ENCODE data around the gene HTR3D.
"Not testable (repeated sequence)": the region's sequence is repeated elsewhere in the genome, so short reads cannot be mapped to it uniquely, and the experiment has no call there.

Gene HTR3D

DNA sequence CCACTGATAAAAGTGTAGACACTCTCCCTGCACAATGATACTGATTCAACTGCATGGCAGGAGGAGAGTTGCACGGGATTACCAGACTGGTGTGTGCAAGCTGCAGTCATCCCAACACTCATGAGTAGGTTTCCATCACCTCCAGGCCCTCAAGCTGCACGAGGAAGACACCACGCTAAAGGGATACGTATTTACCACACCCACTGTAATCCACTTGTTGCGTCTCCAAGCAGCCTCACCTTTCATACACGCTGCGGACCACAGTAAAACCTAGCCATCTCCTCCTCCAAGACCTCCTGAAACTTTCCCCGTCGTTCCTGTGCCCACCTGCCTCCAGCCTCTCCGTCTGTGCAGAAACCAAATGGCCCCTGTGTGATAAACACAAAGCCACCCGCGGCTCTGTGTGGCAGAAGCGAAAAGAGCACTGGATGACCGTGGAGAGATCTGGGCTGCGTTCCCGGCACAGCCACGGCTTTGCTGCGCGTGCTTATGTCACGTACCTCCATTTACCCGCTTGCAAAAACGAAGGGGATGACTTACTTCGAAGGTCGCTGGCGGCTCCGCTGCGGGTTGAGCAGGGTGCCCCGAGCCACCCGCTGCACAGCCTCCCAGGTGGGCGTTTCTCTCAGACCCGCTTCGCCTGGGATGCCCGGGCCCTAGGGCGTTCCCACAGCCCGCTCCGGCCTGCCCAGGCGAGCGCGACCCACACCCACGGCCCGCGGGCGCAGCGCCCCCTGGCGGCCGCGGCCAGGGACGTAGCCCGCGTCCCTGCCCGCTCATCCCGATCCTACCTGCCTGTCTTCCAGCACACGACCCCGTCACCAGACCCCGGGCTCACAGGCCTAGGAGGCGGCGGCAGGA is 14.5 kb upstream of the HTR3D start:
- DNase-seq = peak; percentile 50 to 65

DNA sequence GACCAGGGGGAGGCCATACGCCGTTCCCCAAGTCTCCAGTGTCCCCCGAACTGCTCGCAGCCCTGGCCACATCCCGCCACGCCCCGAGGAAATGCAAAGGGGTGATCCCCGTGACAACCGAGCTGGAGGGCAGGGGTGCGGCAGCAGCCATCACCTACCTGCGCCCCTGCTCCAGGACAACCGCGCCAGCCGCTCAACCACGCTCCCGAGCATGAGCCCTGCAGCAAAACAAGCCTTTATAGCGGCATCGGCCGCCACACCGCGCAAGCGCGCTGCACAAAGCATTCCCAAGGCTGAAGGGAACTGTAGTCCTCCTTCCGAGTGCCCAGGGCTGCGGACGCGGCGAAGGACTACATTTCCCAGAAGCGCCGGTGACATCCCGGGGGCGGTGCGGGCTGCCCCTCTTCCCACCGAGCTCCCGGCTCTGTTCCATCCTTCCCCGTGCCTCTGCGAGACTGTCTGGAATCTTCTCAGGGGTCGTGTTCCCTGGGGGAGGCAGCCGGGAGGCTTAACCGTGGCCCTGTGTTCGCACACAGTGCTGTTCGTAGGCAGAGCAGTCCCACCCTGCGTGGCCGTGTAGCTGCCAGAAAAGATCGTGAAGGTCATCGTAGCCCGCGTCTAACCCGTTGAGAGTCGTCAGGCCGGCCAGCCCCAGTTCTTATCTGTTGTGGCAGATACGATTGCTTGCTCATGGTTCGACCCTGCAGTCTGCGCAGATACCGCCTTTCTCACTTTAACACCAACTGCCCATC is 13.7 kb upstream of the HTR3D start, which contains the start of gene ABCC5:
Gene ABCC5, minus strand, starts transcription at position 213 of the 752 bp plus-strand sequence. CDS start 3,492 bp downstream, outside the sequence.
- peak; percentile 85 for DNase-seq

DNA sequence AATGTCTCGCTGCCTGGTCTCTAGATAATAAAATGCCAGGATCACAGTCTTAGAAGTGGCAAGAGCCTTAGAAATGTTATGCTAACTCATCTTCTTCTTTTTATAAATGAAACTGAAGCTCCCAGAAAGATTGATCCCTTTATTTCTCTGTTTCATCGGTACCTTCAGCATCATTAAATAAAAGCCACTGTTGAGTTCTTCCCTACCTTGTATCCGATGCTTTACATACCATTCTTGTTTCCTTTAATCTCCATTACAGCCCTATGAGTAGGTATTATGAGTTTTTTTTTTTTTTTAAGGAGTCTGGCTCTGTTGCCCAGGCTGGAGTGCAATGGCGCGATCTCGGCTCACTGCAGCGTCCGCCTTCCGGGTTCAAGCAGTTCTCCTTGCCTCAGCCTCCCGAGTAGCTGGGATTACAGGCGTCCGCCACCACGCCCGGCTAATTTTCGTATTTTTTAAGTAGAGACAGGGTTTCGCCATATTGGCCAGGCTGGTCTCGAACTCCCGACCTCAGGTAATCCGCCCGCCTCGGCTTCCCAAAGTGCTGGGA is 13.0 kb upstream of the HTR3D start:
- DNase-seq = no peak

DNA sequence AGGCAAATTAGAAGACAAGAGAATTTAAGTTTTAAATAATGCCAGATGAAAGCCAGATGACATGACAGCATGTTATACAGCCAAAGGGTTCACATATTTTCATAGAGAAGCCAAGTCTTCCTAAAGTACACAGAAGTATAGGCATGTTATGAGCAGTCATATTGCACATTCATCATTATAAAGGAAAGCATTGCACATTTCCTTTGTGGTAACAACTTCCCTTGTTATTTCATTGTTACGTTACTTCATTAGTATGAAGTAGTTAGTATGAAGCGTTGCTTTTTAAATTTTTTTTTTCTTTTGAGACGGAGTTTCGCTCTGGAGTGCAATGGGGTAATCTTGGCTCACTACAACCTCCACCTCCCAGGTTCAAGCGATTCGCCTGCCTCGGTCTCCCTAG is 9.2 kb upstream of the HTR3D start:
- no peak for DNase-seq

DNA sequence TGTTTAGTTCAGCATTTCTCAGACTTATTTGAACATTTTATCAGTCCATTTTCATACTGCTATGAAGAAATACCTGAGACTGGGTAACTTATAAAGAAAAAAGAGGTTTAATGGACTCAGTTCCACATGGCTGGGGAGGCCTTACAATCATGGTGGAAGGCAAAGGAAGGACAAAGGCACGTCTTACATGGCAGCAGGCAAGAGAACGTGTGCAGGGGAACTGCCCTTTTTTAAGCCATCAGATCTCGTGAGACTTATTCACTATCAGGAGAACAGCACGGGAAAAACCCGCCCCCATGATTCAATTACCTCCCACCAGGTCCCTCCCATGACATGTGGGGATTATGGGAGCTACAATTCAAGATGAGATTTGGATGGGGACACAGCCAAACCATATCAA is 6.3 kb upstream of the HTR3D start:
- not testable (repeated sequence) for DNase-seq

DNA sequence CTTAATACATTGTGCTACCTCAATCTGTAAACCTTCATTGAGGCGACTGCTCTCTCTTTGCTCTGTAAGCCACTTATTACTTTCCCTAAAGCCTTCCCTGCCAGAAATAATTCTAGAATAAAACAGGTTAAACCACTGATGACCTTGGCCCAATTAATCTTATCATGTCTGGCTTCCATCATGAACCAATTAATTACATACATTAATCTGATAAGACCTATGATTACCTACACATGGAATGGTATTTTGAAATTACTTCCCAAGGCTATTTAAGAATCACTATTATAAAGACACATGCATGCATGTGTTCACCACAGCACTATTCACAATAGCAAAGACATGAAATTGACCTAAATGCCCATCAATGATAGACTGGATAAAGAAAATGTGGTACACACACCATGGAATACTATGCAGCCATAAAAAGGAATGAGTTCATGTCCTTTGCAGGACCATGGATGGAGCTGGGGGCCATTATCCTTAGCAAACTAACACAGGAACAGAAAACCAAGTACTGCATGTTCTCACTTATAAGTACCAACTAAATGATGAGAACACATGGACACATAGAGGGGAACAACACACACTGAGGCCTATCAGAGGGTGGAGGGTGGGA is 3.2 kb upstream of the HTR3D start:
- not testable (repeated sequence) for DNase-seq

DNA sequence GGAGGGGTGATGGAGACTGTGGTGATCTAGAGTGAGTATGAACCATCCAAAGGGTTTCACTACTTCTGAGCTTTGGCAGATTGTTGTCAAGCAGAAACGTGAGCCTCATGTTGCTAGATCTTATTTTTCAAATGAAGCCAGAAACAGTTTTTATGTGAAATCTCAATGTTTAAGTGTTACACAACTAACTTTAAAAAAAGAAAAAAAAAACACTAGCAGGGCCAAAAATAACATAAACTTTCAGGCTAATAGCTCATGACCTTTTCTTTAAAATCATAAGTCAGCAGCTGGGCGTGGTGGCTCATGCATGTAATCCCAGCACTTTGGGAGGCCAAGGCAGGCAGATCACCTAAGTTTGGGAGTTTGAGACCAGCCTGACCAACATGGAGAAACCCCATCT is 2.1 kb upstream of the HTR3D start:
- DNase-seq = no peak

DNA sequence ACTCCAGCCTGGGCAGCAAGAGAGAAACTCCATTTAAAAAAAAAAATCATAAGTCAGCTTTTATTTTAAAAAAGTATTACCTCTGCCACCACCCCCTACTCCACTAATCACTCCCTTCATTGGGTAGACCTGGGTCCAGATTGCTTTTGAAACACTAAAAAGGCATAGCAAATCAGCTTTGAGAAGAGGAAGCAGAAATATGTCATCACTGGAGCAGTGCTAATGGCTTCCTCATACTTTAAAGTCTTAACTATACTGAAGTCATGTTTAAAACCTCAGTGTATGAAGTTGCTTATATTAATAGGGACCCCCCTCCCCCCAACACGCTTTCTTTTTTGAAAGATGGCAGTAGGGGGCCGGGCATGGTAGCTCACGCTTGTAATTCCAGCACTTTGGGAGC is 1.0 kb upstream of the HTR3D start:
- no peak for DNase-seq

DNA sequence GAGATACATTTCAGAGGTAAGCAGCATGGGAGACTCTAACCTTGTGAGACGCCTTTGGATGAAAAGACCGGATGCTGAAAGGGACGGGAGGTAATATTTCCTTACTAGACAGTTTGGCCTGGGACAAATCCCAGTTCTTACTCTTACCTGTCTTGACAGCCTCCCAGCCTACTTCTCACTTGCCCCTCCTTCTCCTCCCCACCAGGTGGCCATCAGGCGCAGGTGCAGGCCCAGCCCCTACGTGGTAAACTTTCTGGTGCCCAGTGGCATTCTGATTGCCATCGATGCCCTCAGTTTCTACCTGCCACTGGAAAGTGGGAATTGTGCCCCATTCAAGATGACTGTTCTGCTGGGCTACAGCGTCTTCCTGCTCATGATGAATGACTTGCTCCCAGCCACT is 6.3 kb downstream of the HTR3D start:
- DNase-seq = no peak

DNA sequence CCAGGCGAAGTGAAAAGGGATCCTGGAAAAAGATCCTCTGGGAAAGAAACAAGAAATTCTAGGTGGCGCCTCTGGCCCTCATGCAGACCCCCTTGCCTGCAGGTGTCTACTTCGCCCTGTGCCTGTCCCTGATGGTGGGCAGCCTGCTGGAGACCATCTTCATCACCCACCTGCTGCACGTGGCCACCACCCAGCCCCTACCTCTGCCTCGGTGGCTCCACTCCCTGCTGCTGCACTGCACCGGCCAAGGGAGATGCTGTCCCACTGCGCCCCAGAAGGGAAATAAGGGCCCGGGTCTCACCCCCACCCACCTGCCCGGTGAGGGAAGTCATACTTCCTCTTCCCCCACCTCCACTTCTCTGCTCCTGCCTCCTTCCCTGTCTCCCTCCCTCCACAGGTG is 6.8 kb downstream of the HTR3D start:
- DNase-seq = not testable (repeated sequence)

DNA sequence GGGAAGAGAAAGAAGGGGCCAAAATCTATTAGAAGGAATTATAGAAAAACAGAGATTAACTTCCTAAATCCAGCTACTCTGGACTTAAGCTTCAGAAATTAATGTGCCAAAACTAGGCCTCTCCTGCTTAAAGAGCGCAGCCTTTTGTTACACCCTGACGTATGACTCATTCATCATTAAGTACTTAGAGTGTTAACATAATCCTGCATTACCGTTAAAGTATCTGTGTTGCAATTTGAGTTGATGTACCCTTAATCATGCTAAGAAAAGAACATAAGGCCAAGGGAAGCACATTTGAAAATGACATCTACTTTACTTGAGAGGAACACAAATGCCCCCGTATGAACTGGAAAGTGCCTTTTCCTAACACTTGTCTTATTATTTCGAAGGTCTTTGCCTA is 7.9 kb downstream of the HTR3D start:
- DNase-seq = no peak

DNA sequence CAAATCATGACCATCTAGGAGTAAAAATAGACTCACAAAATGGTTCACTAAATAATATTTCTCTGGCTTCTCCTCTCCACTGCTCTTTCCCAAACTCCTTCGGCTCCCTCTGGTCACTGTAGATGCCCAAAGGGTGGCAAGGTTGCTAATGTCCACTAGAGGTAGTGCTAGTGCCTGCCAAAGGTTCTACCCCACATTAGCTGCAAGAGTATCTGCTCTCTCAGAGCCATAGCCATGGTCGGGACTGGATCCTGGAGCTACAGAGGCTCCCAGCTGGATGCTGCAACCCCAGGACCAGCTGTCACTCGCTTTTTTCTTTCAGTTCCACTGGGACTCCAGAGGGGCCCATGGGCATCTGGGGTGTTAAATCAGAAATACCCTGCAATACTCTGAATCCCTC is 8.5 kb downstream of the HTR3D start:
- DNase-seq = no peak

DNA sequence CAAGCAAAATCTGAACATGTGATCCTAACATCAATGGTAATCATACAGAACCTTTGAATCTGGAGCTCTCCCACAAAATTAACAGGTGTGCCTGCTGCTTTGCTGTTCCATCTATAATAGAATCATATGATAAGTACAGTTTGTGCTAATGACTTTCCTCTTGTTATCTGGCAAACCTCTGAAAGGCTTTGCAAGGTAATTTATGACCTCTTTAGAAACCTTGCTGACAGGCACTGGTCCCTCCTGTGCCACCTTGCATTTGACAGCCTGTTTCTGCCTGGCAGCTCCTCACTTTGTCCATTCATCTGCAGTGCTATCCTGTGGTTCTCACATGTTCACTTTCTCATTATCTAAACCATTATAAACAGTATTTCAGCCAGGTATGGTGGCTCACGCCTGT is 11.1 kb downstream of the HTR3D start:
- no peak for DNase-seq

DNA sequence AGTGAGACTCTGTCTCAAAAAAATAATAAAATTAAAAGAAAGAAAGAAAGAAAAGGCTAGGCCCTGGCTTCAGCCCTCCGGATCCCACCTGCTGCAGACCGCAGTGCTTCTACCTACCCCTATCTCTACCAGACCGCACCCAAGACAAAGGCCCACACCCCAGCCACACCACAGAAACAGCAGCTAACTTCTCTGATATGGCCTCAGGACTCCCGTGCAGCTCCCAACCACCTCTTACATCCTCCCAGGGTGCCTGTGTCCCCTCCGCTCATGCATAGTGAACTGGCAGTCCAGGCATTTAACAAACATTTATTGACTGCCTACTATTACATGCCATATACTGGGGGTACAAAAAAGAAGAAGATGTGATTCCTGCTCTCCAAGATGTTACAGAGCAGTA is 14.5 kb downstream of the HTR3D start:
- DNase-seq = no peak

DNA sequence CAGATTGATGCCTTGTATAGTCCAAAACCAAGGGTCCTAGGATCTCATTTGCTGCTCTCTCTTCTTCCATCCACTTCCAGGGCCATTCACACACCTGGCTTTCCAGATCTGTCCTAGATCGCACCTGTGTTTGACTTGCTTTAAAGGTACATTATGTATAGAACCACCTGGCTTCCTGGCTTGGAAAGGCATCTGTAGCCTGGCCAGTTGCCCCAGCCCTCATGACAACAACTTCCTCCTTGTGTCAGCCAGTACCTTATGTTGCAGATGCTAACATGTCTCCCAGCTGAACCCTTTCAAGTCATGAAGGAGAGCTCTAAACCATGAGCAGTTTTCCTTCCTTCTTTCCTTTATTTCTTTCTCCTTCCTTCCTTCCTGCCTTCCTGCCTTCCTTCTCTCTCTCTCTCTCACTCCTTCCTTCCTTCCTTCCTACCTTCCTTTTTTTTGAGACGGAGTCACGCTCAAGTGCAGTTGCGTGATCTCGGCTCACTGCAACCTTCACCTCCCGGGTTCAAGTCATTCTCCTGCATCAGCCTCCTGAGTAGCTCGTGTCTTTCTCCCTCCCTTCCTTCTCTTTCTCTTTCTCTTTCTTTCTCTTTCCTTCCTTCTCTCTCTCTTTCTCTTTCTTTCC is 18.8 kb downstream of the HTR3D start:
- DNase-seq = no peak

DNA sequence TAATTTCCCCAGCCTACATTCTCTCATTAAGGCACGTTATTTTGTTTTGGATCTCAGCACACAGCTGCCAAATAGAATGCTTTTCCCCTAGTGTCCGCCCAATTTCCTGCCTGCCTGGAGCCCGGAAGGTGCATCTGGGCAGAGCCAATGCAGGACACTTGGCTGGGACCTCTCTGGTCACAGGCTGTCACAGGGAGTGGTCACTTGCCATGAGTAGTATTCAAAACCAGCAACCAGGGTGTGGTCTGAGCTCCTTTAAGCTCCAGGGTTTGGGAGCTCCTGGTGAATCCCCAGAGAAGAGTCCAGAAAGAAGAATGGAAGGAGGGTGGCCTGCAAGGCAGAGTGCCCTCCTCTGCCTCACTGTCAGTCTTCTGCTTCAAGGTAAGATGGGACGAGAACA is 21.2 kb downstream of the HTR3D start, which contains the start of gene HTR3C:
Gene HTR3C, plus strand, starts transcription at position 281 of the 400 bp plus-strand sequence. Its CDS starts 34 bp downstream, at position 315.
- DNase-seq = no peak

DNA sequence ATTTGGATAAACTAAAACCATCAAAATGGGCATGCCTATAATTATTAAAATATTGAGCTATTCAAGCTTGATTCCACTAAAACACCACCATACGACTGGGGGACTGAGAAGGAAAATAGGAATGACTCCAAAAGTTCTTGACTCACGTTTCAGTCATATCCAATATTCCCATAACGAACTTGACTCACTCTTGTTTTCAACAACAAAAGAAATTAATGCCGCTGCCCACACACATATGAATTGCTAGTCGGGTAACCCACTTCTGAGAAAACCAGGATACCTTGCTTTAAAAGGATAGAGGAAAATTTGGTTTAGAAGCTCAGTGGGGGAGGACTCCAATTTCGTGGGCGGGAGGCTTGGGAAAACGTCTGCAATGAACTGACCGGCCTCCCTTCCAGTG is 26.5 kb downstream of the HTR3D start:
- no peak for DNase-seq

DNA sequence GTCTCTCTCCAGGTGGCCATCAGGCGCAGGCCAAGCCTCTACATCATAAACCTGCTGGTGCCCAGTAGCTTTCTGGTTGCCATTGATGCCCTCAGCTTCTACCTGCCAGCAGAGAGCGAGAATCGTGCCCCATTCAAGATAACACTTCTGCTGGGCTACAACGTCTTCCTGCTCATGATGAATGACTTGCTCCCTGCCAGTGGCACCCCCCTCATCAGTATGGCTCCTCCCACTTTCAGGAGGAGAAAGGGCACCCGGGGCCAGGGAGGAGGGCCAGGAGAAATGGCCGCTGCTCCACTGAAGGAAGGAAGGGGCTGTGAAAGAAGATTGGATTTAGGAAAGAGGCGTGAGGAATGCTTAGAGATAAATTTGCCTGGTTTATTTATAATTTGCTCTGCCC is 27.9 kb downstream of the HTR3D start:
- no peak for DNase-seq

DNA sequence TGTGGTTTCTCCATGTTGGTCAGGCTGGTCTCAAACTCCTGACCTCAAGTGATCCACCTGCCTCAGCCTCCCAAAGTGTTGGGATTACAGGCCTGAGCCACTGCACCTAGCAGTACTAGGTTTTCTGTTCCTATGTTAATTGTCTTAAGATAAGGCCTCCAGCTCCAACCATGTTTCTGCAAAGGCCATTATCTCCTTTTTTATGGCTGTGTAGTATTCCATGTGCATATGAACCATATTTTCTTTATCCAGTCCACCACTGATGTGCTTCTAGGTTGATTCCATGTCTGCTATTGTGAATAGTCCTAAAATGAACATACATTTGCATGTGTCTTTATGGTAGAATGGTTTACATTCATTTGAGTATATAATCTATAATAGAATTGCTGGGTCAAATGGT is 31.1 kb downstream of the HTR3D start:
- DNase-seq = no peak

DNA sequence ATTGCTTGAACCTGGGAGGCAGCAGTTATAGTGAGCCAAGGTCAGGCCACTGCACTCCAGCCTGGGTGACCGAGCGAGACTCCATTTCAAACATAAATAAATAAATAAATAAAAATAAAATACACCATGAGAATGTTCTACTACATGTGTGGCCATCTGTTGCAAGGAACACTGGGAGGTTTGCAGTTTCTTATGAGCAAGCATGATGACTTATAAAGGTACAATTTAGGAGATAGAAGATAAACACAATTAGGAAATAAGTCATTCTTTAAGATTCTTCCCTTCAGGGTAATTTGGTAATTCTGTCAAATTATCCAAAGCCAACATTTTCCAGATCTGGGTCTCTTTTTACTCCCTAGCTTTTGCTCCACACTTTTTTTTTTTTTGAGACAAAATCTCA is 34.7 kb downstream of the HTR3D start:
- DNase-seq = no peak

DNA sequence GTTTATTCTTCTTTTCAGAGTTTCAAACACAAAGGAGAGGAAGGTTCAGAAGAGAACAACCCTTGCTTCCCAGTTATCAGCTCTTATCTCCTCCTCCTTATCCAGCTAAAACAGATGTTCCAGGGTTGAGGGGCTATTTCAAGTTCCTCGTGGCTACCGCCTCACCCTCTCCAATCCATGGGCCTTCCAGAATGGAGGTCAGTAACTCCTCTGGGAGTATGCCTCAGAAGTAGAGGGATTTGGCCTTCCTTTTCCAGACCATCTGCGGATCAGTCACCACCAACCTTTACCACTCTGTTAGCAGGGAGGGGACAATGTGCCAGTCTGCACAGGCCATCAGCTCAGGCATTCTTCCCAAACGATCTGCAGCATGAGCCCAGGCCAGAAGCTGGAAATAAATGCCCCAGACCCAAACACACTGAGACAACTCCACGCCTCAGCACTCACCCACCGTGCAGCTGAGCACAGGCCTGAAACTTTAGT is 36.1 kb downstream of the HTR3D start:
- no peak for DNase-seq

DNA sequence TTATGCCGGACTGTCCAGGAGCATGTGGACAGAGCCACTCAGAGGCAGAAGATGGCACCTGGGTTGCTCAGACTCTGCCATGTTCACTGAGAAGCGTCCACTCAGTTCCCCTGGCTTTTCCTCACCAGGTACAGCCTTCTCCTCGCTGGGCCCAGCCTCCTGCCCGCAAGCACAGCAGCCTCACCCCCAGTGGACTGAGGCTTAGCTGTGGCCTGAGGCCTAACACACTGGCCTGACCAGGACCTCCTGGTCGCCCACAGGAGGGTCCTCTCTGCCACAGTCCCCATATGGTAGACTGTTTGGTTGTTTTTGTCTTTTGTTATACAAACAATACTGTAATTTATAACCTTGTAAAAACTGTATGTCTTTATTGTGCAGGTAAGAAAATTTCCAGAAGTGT is 36.8 kb downstream of the HTR3D start:
- no peak for DNase-seq

DNA sequence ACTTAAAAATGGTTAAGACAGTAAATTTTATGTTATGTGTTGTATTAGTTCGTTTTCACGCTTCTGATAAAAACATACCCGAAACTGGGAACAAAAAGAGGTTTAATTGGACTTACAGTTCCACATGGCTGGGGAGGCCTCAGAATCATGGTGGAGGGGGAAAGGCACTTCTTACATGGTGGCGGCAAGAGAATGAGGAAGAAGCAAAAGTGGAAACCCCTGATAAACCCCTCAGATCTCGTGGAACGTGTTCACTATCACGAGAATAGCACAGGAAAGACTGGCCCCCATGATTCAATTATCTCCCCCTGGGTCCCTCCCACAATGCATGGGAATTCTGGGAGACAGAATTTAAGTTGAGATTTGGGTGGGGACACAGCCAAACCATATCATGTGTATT is 39.6 kb downstream of the HTR3D start:
- DNase-seq = not testable (repeated sequence)

All from stimulated activated CD4-positive, alpha-beta T cell treated with anti-CD3 and anti-CD28 coated beads, Interleukin-2, amount 100 ng/mL, for 24 hours (primary cell).